Fibroblast of lung (primary cell): ENCODE measurements around the gene CABP4. TPM values are rescaled to one million over a fixed set of nuclear protein-coding genes. Genes with fewer than 3 reads are reported as not detected.
"Not testable (repeated sequence)": the region's sequence is repeated elsewhere in the genome, so short reads cannot be mapped to it uniquely, and the experiment has no call there.

Experiments used
- DNase-seq, 2 donors: peaks; one replicate each; pipeline versions ENCODE4 v3.0.0 to v3.0.0-alpha.2; 2010; ENCODE audit warnings: low read depth in 2 of 2
- H2AFZ ChIP-seq: 2 replicates; pipeline ENCODE4 v1.5.1; 2012; ENCODE audit warnings: low read length, control low read depth, inconsistent platforms
- H3K27ac ChIP-seq: 2 replicates; pipeline ENCODE4 v1.5.1; 2011; ENCODE audit warnings: low read length, control low read depth; ENCODE audit not compliant: insufficient read depth
- H3K27me3 ChIP-seq: 2 replicates; pipeline ENCODE4 v1.5.1; 2011; ENCODE audit warnings: mild to moderate bottlenecking, low read length; ENCODE audit not compliant: control insufficient read depth, insufficient read depth
- H3K36me3 ChIP-seq: 2 replicates; pipeline ENCODE4 v1.5.1; 2011; ENCODE audit warnings: low read length; ENCODE audit not compliant: control insufficient read depth, insufficient read depth
- H3K4me1 ChIP-seq: 2 replicates; pipeline ENCODE4 v1.5.1; 2011; ENCODE audit warnings: low read length; ENCODE audit not compliant: control insufficient read depth, insufficient read depth; ENCODE audit errors: extremely low read depth
- H3K4me2 ChIP-seq: 2 replicates; pipeline ENCODE4 v1.5.1; 2011; ENCODE audit warnings: low read length, control low read depth; ENCODE audit not compliant: insufficient read depth; ENCODE audit errors: extremely low read depth
- H3K4me3 ChIP-seq, 4 experiments: fragments of 200-600 bp in 1 of 4; sonication (generic) in 1 of 4; replicated peaks in 1 of 4; 2 replicates each; pipeline ENCODE4 v1.5.1; 2011 to 2016; ENCODE audit warnings: low read length in 4 of 4, low read depth in 3 of 4, mild to moderate bottlenecking in 3 of 4, control low read depth in 2 of 4, inconsistent platforms in 1 of 4, mixed read lengths in 1 of 4; ENCODE audit not compliant: insufficient read depth in 1 of 4; ENCODE audit errors: control extremely low read depth in 1 of 4
- H3K79me2 ChIP-seq: 2 replicates; pipeline ENCODE4 v1.5.1; 2012; ENCODE audit warnings: mild to moderate bottlenecking, low read length, inconsistent platforms; ENCODE audit not compliant: control insufficient read depth, insufficient read depth
- H3K9ac ChIP-seq: 2 replicates; pipeline ENCODE4 v1.5.1; 2011; ENCODE audit warnings: mild to moderate bottlenecking, low read length, control low read depth; ENCODE audit not compliant: insufficient read depth
- H3K9me3 ChIP-seq: 2 replicates; pipeline ENCODE4 v1.5.1; 2012; ENCODE audit warnings: low read depth, low read length; ENCODE audit not compliant: control insufficient read depth, insufficient read depth
- H4K20me1 ChIP-seq: 2 replicates; pipeline ENCODE4 v1.5.1; 2011; ENCODE audit warnings: low read length; ENCODE audit not compliant: control insufficient read depth, insufficient read depth; ENCODE audit errors: extremely low read depth
- CTCF ChIP-seq, 2 donors: IDR thresholded peaks in 1 of 2; conservative IDR thresholded peaks in 1 of 2; 1 replicate in 1 of 2; 2 replicates in 1 of 2; pipeline ENCODE4 v1.5.1; 2011 to 2012; ENCODE audit warnings: low read length in 2 of 2, control low read depth in 1 of 2, inconsistent platforms in 1 of 2, low read depth in 1 of 2, mild to moderate bottlenecking in 1 of 2
- EZH2 ChIP-seq: IDR thresholded peaks from 2 replicates; pipeline ENCODE4 v1.5.1; 2012; ENCODE audit warnings: low read length, control low read depth, mild to moderate bottlenecking; ENCODE audit errors: missing control alignments
- polyA plus RNA-seq, 2 donors: library from polyadenylated mRNA; depleted of rRNA in 1 of 2; stranded (reverse) in 1 of 2; unstranded in 1 of 2; fragments of >200 nt; gene quantifications; 2 replicates each; pipeline ENCODE4 v1.2.1, GENCODE V29; 2011 to 2012; ENCODE audit warnings: missing spikeins in 1 of 2
- total RNA-seq: library from RNA; depleted of rRNA; stranded (reverse); fragments of >200 nt; gene quantifications from 2 replicates; pipeline ENCODE4 v1.2.1, GENCODE V29; 2014

Gene CABP4
- total and polyA plus RNA-seq, 2 donors (not counting 1 experiment from before 2014, with no cell fraction given), result not detected

GRCh38 chr11:67484847-67485311 lies 29.7 kb downstream of the CABP4 start:
- Histone ChIP-seq H3K27ac (no peak overlapping the region), H3K36me3 (peaks cover 2% of the 10 kb centered on the region), H3K79me2 (no peaks in the 10 kb centered on the region), H3K4me2 (no peak overlapping the region), H3K4me1 (peaks cover 7% of the 10 kb centered on the region), H3K9ac (no peak overlapping the region), H2AFZ (no peak overlapping the region), H3K9me3 (no peaks in the 10 kb centered on the region), H3K27me3 (no peaks in the 10 kb centered on the region), H4K20me1 (no peaks in the 10 kb centered on the region), H3K4me3 (no peak overlapping the region)
- no peak for DNase-seq
- TF ChIP-seq CTCF (conservative IDR thresholded peaks at IDR 0.05 in 1 of 2, IDR thresholded peaks at IDR 0.05 in 1 of 2; ENCODE audit: low read depth in 1 of 2, low read length in 2 of 2) (no peak), EZH2 (no peak)

- H4K20me1 ChIP-seq, H3K79me2 ChIP-seq, H3K27ac ChIP-seq, H3K4me3 ChIP-seq, DNase-seq, H3K4me2 ChIP-seq, H3K27me3 ChIP-seq, H3K9me3 ChIP-seq, H3K4me1 ChIP-seq, H3K9ac ChIP-seq, H2AFZ ChIP-seq, H3K36me3 ChIP-seq: not testable (repeated sequence)
Measured at GRCh38 chr11:67485873-67486361, 30.8 kb downstream of the CABP4 start.

GRCh38 chr11:67486481-67487195 lies 31.5 kb downstream of the CABP4 start:
- H3K79me2 ChIP-seq, result no peaks in the 10 kb centered on the region
- H3K27ac ChIP-seq, result no peak overlapping the region
- no peak for DNase-seq
- no peak overlapping the region for H3K9ac ChIP-seq
- peaks cover 6% of the 10 kb centered on the region for H3K36me3 ChIP-seq
- no peaks in the 10 kb centered on the region for H4K20me1 ChIP-seq
- H3K4me3 ChIP-seq, result no peak overlapping the region
- TF ChIP-seq CTCF (conservative IDR thresholded peaks at IDR 0.05 in 1 of 2, IDR thresholded peaks at IDR 0.05 in 1 of 2; ENCODE audit: low read depth in 1 of 2, low read length in 2 of 2) (no peak), EZH2 (no peak)
- H3K9me3 ChIP-seq, result no peaks in the 10 kb centered on the region
- H3K4me1 ChIP-seq, result peaks cover 7% of the 10 kb centered on the region
- H3K27me3 ChIP-seq, result no peaks in the 10 kb centered on the region
- H3K4me2 ChIP-seq, result no peak overlapping the region
- no peak overlapping the region for H2AFZ ChIP-seq
